ENCODE data around the gene PP2D1. TPM values are rescaled to one million over a fixed set of nuclear protein-coding genes. Genes with fewer than 3 reads are reported as not detected.
"Not testable (repeated sequence)": the region's sequence is repeated elsewhere in the genome, so short reads cannot be mapped to it uniquely, and the experiment has no call there.

PP2D1 gene
- total RNA-seq, 1 experiment from 2014 or later = not detected

DNA sequence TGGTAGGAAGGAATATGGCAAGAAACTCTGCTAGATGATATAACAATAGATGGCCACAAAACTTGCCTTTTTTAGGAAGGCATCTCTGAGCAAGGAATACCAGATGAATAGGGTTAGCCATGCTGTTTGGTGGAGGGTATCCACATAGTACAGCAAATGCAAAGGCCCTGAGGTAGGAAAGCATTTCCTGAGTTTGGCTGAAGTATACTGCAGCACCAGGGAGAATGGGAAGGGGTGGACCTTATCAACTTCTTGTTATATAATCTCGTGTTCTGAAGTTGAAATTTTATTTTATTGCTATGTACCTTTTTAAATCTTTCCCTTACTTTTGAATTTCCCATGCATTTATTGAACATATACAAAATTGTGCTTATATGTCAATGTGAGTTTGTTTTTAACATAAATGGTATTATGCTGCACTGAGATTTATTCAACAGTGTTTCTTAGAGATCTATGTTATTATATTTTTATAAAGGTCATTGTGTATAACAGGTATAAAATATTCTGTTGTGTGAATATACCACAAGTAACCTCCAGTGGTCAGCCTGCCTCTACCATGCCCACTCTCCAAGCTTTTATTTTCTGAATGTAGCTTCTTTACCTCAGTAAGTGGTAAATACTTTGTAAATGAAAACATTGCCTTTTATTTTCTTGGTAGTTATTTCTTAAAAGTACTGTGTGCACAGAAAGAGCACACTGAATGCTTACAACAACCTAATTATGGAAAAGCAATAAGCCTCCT lies 25.4 kb upstream of the PP2D1 start:
- Mint-ChIP-seq H3K4me3 (no peak overlapping the region), H3K27me3 (ENCODE audit: low read depth) (peaks cover 20% of the 10 kb centered on the region), H3K4me1 (peaks cover 15% of the 10 kb centered on the region), H3K27ac (no peak overlapping the region), H3K9me3 (no peaks in the 10 kb centered on the region), H3K36me3 (no peaks in the 10 kb centered on the region)
- ChIA-PET POLR2A (no interaction called here), CTCF (no interaction called here)
- no peak for ATAC-seq
- no peak for DNase-seq (ENCODE audit: low spot score)
- TF ChIP-seq GABPB1 (CRISPR knock-in tag; IDR thresholded peaks at IDR 0.05) (no peak), OVOL2 (CRISPR knock-in tag; IDR thresholded peaks at IDR 0.05; ENCODE audit: borderline replicate concordance) (no peak), SOX15 (CRISPR knock-in tag; IDR thresholded peaks at IDR 0.05) (no peak), PRRX2 (CRISPR knock-in tag; IDR thresholded peaks at IDR 0.05) (no peak), SMAD3 (CRISPR knock-in tag; IDR thresholded peaks at IDR 0.05; ENCODE audit: borderline replicate concordance) (no peak), MYBL2 (CRISPR knock-in tag; IDR thresholded peaks at IDR 0.05) (no peak), FOXK1 (CRISPR knock-in tag; IDR thresholded peaks at IDR 0.05) (no peak)
- TF ChIP-seq, protein P1, sequence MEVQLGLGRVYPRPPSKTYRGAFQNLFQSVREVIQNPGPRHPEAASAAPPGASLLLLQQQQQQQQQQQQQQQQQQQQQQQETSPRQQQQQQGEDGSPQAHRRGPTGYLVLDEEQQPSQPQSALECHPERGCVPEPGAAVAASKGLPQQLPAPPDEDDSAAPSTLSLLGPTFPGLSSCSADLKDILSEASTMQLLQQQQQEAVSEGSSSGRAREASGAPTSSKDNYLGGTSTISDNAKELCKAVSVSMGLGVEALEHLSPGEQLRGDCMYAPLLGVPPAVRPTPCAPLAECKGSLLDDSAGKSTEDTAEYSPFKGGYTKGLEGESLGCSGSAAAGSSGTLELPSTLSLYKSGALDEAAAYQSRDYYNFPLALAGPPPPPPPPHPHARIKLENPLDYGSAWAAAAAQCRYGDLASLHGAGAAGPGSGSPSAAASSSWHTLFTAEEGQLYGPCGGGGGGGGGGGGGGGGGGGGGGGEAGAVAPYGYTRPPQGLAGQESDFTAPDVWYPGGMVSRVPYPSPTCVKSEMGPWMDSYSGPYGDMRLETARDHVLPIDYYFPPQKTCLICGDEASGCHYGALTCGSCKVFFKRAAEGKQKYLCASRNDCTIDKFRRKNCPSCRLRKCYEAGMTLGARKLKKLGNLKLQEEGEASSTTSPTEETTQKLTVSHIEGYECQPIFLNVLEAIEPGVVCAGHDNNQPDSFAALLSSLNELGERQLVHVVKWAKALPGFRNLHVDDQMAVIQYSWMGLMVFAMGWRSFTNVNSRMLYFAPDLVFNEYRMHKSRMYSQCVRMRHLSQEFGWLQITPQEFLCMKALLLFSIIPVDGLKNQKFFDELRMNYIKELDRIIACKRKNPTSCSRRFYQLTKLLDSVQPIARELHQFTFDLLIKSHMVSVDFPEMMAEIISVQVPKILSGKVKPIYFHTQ (CRISPR knock-in tag; IDR thresholded peaks at IDR 0.05) = no peak
- TF ChIP-seq, protein P2, sequence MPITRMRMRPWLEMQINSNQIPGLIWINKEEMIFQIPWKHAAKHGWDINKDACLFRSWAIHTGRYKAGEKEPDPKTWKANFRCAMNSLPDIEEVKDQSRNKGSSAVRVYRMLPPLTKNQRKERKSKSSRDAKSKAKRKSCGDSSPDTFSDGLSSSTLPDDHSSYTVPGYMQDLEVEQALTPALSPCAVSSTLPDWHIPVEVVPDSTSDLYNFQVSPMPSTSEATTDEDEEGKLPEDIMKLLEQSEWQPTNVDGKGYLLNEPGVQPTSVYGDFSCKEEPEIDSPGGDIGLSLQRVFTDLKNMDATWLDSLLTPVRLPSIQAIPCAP (CRISPR knock-in tag; IDR thresholded peaks at IDR 0.05) = no peak
- TF ChIP-seq, protein P3, sequence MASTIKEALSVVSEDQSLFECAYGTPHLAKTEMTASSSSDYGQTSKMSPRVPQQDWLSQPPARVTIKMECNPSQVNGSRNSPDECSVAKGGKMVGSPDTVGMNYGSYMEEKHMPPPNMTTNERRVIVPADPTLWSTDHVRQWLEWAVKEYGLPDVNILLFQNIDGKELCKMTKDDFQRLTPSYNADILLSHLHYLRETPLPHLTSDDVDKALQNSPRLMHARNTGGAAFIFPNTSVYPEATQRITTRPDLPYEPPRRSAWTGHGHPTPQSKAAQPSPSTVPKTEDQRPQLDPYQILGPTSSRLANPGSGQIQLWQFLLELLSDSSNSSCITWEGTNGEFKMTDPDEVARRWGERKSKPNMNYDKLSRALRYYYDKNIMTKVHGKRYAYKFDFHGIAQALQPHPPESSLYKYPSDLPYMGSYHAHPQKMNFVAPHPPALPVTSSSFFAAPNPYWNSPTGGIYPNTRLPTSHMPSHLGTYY (CRISPR knock-in tag; IDR thresholded peaks at IDR 0.05) = no peak

DNA sequence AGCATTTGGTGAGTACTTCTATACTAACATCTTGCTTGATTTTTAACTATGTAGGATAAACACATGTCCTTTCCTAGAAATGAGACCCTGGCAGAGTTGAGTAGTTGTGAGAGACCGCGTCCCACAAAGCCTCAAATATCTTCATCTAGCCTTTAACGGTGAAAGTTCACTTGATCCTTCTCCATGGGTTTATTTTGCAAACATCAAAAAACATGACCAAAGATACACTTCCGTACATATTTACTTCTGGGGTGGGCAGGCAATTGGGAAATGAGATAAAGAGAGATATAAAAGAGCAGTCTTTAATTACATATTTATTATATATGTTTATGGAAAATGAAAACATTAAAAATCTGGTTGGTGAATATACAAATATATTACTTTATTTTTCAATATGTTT lies 23.0 kb upstream of the PP2D1 start:
- H3K36me3 Mint-ChIP-seq = no peaks in the 10 kb centered on the region
- DNase-seq (ENCODE audit: low spot score) (no peak), ATAC-seq (no peak)
- H3K27me3 Mint-ChIP-seq (ENCODE audit: low read depth) = peaks cover 13% of the 10 kb centered on the region
- peaks cover 10% of the 10 kb centered on the region for H3K4me1 Mint-ChIP-seq
- TF ChIP-seq EMX1 (CRISPR knock-in tag; IDR thresholded peaks at IDR 0.05) = no peak
- TF ChIP-seq MYBL2 (CRISPR knock-in tag; IDR thresholded peaks at IDR 0.05) = no peak
- TF ChIP-seq ZNF121 (CRISPR knock-in tag; IDR thresholded peaks at IDR 0.05) = no peak
- TF ChIP-seq, protein P4, sequence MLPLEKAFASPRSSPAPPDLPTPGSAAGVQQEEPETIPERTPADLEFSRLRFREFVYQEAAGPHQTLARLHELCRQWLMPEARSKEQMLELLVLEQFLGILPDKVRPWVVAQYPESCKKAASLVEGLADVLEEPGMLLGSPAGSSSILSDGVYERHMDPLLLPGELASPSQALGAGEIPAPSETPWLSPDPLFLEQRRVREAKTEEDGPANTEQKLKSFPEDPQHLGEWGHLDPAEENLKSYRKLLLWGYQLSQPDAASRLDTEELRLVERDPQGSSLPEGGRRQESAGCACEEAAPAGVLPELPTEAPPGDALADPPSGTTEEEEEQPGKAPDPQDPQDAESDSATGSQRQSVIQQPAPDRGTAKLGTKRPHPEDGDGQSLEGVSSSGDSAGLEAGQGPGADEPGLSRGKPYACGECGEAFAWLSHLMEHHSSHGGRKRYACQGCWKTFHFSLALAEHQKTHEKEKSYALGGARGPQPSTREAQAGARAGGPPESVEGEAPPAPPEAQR (CRISPR knock-in tag; IDR thresholded peaks at IDR 0.05) = no peak
- TF ChIP-seq NFATC4 (CRISPR knock-in tag; IDR thresholded peaks at IDR 0.05) = no peak
- no peak for TF ChIP-seq ZBTB21 (CRISPR knock-in tag; IDR thresholded peaks at IDR 0.05; ENCODE audit: borderline replicate concordance)
- TF ChIP-seq ZNF263 (CRISPR knock-in tag; IDR thresholded peaks at IDR 0.05; ENCODE audit: low read depth) = no peak
- POLR2A ChIA-PET = no interaction called here
- CTCF ChIA-PET = no interaction called here
- H3K4me3 Mint-ChIP-seq = no peak overlapping the region
- H3K9me3 Mint-ChIP-seq = no peaks in the 10 kb centered on the region
- H3K27ac Mint-ChIP-seq = no peak overlapping the region

DNA sequence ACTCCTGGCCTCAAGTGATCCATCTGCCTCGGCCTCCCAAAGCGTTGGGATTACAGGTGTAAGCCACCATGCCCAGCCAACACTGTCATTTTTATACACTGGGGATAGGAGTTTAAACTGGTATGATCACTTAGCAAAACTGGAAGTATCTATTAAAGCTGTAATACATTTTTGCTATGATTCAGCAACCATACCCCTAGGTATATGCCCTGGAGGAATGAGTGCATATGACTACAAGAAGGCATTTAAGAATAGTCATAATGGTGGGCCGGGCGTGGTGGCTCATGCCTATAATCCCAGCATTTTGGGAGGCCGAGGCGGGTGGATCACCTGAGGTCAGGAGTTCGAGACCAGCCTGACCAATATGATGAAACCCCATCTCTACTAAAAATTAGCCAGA lies 19.9 kb upstream of the PP2D1 start:
- ATAC-seq; H3K36me3 Mint-ChIP-seq; DNase-seq (ENCODE audit: low spot score); POLR2A ChIA-PET; H3K27me3 Mint-ChIP-seq (ENCODE audit: low read depth); H3K9me3 Mint-ChIP-seq; H3K27ac Mint-ChIP-seq; H3K4me3 Mint-ChIP-seq; H3K4me1 Mint-ChIP-seq; CTCF ChIA-PET: not testable (repeated sequence)

Data from WTC11 (cell line).